Skeletal muscle tissue (tissue), 4 donors: Measurements from ENCODE around the gene RHOA. TPM values are rescaled to one million over a fixed set of nuclear protein-coding genes. Genes with fewer than 3 reads are reported as not detected.

Source experiments
- H3K27ac ChIP-seq: one replicate; pipeline ENCODE4 v1.7.0; 2013; ENCODE audit warnings: mild to moderate bottlenecking, low read depth, low read length, inconsistent platforms
- H3K27me3 ChIP-seq, 3 donors: one replicate each; pipeline ENCODE4 v1.7.0; 2013; ENCODE audit warnings: low read length in 3 of 3; ENCODE audit not compliant: control insufficient read depth in 3 of 3, insufficient read depth in 3 of 3
- H3K36me3 ChIP-seq, 3 donors: one replicate each; pipeline ENCODE4 v1.7.0; 2013; ENCODE audit warnings: low read length in 3 of 3; ENCODE audit not compliant: control insufficient read depth in 3 of 3, insufficient read depth in 3 of 3
- H3K4me1 ChIP-seq, 3 donors: one replicate each; pipeline ENCODE4 v1.7.0; 2013; ENCODE audit warnings: low read length in 3 of 3, mild to moderate bottlenecking in 3 of 3; ENCODE audit not compliant: control insufficient read depth in 3 of 3, insufficient read depth in 3 of 3
- H3K4me3 ChIP-seq, 3 donors: one replicate each; pipeline ENCODE4 v1.7.0; 2013; ENCODE audit warnings: low read length in 3 of 3
- H3K9ac ChIP-seq, 3 donors: one replicate each; pipeline ENCODE4 v1.7.0; 2013; ENCODE audit warnings: low read length in 3 of 3, mild to moderate bottlenecking in 3 of 3, moderate library complexity in 2 of 3, low read depth in 1 of 3
- H3K9me3 ChIP-seq, 3 donors: one replicate each; pipeline ENCODE4 v1.7.0; 2013; ENCODE audit warnings: low read length in 3 of 3; ENCODE audit not compliant: control insufficient read depth in 3 of 3
- total RNA-seq: library from RNA; depleted of rRNA; stranded (reverse); fragments of >200 nt; gene quantifications from one replicate; pipeline ENCODE4 v1.2.3, GENCODE V29; 2014
- donor health status: Osteomylitis.

The RHOA gene
- total RNA-seq: 291 TPM

DNA sequence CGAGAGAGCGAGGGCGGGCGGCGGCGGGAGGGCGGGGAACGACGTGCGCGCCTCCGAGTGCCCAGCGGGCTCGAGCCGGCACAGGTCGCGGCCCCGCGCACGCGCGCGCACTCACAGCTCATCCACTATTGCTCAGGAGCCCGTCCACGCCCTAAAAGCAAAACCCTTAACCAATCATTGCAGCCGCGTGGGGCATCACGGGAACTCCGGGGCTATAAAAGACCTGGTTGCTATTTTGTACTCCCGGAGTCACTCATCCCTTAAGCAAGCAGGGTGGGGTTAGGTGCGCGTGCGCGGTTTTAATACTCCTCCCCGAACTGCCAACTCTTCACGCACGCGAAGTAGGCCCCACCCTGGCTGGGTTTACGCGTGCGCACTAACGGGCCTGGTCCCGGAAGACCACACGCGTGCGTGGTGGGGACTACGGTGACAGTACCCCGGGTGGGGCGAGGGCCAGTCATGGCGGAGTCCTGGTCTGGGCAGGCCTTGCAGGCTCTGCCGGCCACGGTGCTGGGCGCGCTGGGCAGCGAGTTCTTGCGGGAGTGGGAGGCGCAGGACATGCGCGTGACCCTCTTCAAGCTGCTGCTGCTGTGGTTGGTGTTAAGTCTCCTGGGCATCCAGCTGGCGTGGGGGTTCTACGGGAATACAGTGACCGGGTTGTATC is at the start of gene RHOA, which contains the start of gene TCTA:
Gene RHOA (minus strand): TSS at position 9 of the 664 bp plus-strand sequence. CDS start 36,387 bp downstream, outside the sequence.
Gene TCTA (plus strand): TSS at position 456 of the 664 bp plus-strand sequence. CDS start 4 bp downstream, at position 460.
- Histone ChIP-seq H3K27ac (peak within 1 kb of the TSS; percentile 89), H3K4me1 (peaks cover 38 to 56% (median 41%) of the 10 kb centered on the region in 3 donors), H3K36me3 (peaks cover 10 to 27% (median 19%) of the 10 kb centered on the region in 3 donors), H3K9ac (peak within 1 kb of the TSS; percentile 92 to 99 (median 93)), H3K4me3 (peak within 1 kb of the TSS; percentile 94 to 100 (median 95)), H3K9me3 (no peaks in the 10 kb centered on the region), H3K27me3 (no peaks in the 10 kb centered on the region)

DNA sequence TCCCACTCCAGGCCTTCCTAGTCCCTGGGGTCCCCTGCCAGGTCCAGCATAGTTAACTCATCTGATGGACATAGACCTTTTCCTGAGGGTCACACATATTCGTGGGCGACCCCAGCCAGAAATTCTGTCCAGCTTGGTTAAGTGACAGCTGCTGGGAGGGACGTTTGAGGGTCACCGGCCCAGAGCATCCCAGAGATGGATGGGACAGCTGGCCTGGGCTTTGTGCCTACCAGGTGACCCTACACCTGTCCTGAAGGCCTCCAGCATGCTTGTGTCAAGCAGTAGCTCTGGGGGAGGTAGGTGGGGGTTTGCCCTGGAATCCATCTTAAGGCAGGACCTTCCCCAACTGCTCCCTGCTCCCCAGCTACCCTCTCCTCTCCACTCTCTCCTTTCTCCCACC is 49.2 kb upstream of the RHOA start:
- H3K9ac ChIP-seq: no peak overlapping the region
- no peaks in the 10 kb centered on the region for H3K27me3 ChIP-seq
- H3K36me3 ChIP-seq: no peaks in the 10 kb centered on the region
- H3K27ac ChIP-seq: no peak overlapping the region
- H3K4me1 ChIP-seq: peaks cover 18 to 26% (median 20%) of the 10 kb centered on the region in 3 donors
- H3K9me3 ChIP-seq: no peaks in the 10 kb centered on the region
- no peak overlapping the region for H3K4me3 ChIP-seq

DNA sequence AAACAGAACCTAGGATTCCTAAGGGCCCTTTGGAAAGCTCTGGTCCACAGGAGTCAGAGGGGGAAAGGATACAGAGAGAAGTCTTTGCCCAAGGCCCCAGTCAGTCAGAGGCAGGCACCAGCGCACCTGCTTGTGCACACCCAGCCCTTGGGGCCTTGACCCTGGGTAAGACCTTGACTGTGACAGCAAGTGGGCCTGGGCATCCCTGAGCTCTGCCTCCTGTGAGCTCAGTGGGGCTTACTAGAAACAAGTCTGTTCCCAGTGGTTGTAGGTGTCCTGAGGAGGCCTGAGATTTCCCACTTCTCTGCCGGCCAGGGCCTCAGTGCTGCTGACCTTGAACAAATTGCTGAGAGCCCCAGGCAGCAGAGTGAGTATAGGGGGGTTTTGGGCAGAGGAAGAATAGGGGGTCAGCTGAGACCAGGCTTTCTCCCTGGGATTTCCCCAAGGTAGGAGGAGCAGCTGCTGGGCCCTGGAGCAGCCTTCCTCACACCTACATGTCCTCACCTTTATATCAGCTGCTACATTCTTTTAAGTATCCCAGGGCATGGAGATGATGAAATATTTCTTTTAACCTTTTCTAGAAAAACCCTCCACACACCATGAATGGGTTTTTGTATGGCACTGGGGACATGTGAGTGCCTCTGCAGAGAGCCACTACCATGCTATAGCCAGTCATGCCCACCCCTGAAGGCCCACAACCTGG is 48.6 kb upstream of the RHOA start:
- no peaks in the 10 kb centered on the region for H3K9me3 ChIP-seq
- no peak overlapping the region for H3K4me3 ChIP-seq
- no peaks in the 10 kb centered on the region for H3K27me3 ChIP-seq
- H3K36me3 ChIP-seq: no peaks in the 10 kb centered on the region
- H3K9ac ChIP-seq: peak overlapping the region in 2 of 3 donors; percentile 8 to 20
- peaks cover 21 to 23% (median 23%) of the 10 kb centered on the region in 3 donors for H3K4me1 ChIP-seq
- H3K27ac ChIP-seq: no peak overlapping the region

DNA sequence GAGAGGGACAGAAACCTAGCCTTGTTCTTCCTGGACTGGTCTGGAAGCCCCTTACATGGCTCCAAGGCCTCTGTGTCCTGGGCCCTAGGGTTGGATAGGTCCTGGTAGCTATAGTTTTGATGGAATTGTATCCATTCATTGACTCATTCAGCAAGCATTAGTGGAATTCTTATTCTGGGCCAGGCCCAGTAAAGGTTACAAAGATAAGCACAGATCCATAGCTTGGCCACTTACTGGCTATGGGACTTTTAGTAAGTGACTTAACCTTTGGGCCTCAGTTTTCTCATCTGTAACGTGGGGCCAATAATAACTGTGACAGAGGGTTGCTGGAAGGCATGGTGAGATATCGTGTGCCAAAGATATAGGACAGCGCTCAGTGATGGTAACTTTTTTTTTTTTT is 44.7 kb upstream of the RHOA start:
- Histone ChIP-seq H3K4me3 (no peak overlapping the region), H3K36me3 (no peaks in the 10 kb centered on the region), H3K9me3 (no peaks in the 10 kb centered on the region), H3K27me3 (no peaks in the 10 kb centered on the region), H3K4me1 (peaks cover 26 to 28% (median 28%) of the 10 kb centered on the region in 3 donors), H3K9ac (no peak overlapping the region), H3K27ac (no peak overlapping the region)

DNA sequence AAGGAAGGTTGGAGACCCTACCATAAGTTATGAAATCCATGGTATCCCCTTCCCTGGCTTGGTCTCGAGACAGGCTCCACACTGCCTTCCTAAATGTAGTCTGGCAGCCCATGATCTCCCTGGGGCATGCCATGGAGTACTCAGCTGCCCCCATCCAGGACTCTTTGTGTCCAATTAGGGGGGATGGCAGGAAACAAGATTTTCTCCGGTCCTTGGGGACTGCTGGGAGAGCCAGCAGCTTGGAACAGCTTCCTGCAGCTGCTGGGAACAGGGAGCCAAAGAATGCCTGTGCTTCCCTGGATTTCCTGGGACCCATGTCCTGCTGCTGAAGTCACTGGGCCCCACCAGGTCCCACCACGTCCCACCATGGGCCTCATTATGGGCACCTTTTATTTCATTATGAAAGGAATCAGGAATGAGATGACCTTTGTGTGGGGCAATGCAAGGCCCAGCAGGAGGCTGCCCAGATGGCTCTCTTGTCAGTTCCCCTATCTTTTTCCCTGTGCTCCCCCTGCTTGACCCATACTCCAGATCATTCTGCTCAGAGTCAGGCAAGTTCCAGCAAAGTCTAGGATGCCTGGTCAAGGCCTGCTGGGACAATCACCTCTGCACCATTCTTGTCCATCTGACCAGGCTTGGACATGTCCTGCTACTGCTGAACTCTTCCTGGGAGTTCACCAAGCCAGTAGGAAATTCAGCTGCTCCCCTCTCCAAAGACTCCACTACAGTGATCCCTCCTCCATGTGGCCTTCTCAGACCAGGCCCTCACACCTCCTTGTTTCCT is 43.3 kb upstream of the RHOA start:
- peak overlapping the region; percentile 5 to 50 (median 14) for H3K9ac ChIP-seq

DNA sequence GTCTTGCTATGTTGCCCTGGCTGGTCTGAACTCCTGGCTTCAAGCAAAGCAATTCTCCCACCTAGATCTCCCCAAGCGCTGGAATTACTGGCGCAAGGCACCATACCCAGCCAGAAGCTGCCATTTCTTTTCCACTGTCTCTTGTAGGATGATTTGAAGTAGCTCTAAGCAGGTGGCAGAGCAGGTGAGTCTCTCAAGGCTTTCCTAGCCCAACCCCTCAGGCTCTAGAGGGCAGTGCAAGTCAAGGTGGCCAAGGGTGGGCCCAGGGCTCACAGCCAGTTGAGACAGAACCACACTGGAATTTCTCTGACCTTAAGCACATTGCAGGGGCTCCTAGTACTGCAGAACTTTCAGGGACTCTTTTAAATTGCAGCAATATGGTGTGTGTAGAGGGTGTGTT is 42.7 kb upstream of the RHOA start:
- peaks cover 19 to 21% (median 20%) of the 10 kb centered on the region in 3 donors for H3K4me1 ChIP-seq
- peak overlapping the region in 1 of 3 donors; percentile 24 for H3K4me3 ChIP-seq
- H3K27ac ChIP-seq: peak overlapping the region; percentile 41
- H3K27me3 ChIP-seq: no peaks in the 10 kb centered on the region
- no peaks in the 10 kb centered on the region for H3K36me3 ChIP-seq
- no peaks in the 10 kb centered on the region for H3K9me3 ChIP-seq
- peak overlapping the region; percentile 5 to 50 (median 14) for H3K9ac ChIP-seq

More for the DNA sequence above, 43.3 kb upstream of the RHOA start:
- Histone ChIP-seq H3K27ac (peak overlapping the region; percentile 41), H3K4me1 (peaks cover 19 to 22% (median 21%) of the 10 kb centered on the region in 3 donors), H3K36me3 (no peaks in the 10 kb centered on the region), H3K4me3 (peak overlapping the region in 2 of 3 donors; percentile 22 to 24), H3K9me3 (no peaks in the 10 kb centered on the region), H3K27me3 (no peaks in the 10 kb centered on the region)

DNA sequence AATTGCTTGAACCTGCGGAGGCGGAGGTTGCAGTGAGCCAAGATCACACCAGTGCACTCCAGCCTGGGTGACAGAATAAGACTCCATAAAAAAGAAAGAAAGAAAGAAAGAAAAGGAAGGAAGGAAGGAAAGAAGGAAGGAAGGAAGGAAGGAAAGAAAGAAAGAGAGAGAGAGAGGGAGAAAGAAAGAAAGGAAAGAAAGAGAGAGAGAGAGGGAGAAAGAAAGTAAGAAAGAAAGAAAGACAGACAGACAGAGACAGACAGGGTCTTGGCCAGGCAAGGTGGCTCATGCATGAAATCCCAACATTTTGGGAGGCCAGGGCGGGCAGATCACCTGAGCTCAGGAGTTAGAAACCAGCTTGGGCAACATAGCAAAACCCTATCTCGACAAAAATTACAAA is 41.8 kb upstream of the RHOA start:
- no peaks in the 10 kb centered on the region for H3K27me3 ChIP-seq
- no peaks in the 10 kb centered on the region for H3K9me3 ChIP-seq
- no peak overlapping the region for H3K27ac ChIP-seq

DNA sequence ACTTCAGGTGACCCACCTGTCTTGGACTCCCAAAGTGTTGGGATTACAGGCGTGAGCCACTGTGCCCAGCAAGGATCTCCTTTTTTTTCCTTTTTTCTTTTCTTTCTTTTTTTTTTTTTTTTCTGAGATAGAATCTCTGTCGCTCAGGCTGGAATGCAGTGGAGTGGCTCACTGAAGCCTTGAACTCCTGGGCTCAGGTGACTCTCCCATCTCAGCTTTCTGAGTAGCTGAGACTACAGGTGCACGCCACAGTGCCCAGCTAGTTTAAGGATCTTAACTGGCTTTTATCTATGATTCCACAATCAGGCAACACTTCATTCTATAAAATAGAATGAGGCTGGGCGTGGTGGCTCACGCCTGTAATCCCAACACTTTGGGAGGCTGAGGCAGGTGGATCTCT is 33.6 kb upstream of the RHOA start:
- no peak overlapping the region for H3K9ac ChIP-seq
- no peaks in the 10 kb centered on the region for H3K36me3 ChIP-seq
- no peaks in the 10 kb centered on the region for H3K9me3 ChIP-seq
- no peak overlapping the region for H3K4me3 ChIP-seq
- H3K27me3 ChIP-seq: no peaks in the 10 kb centered on the region
- no peak overlapping the region for H3K27ac ChIP-seq
- H3K4me1 ChIP-seq: peaks cover 2 to 4% (median 4%) of the 10 kb centered on the region in 3 donors

More for the DNA sequence above, 41.8 kb upstream of the RHOA start:
- Histone ChIP-seq H3K36me3 (no peaks in the 10 kb centered on the region), H3K9ac (peak overlapping the region in 1 of 3 donors; percentile 33), H3K4me1 (peaks cover 14 to 15% (median 14%) of the 10 kb centered on the region in 3 donors), H3K4me3 (no peak overlapping the region)

DNA sequence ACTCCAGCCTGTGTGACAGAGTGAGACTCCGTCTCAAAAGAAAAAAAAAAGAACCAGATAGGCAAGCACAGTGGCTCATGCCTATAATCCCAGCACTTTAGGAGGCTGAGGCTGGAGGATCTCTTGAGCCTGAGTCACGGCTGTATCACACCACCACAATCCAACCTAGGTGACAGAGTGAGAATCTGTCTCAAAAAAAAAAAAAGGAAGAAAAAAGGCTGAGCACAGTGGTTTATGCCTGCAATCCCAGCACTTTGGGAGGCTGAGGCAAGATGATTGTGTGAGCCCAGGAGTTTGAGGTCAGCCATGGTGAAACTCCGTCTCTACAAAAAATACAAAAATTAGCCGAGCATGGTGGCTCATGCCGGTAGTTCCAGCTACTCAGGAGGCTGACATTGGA is 23.0 kb upstream of the RHOA start:
- no peaks in the 10 kb centered on the region for H3K36me3 ChIP-seq
- peaks cover 0 to 4% (median 0%) of the 10 kb centered on the region in 3 donors for H3K4me1 ChIP-seq
- H3K9ac ChIP-seq: no peak overlapping the region
- no peaks in the 10 kb centered on the region for H3K27me3 ChIP-seq
- no peak overlapping the region for H3K27ac ChIP-seq
- H3K9me3 ChIP-seq: no peaks in the 10 kb centered on the region
- H3K4me3 ChIP-seq: no peak overlapping the region
